GM23338 (cell line): ENCODE measurements around the gene HBB.

Experiments
- EZH2 ChIP-seq: fragments of 200-600 bp; sonication (generic); IDR thresholded peaks from one replicate; pipeline ENCODE4 v1.8.0; 2017; ENCODE audit warnings: antibody characterized with exemption, mild to moderate bottlenecking, low read depth; ENCODE audit not compliant: unreplicated experiment
- NANOG ChIP-seq: IDR thresholded peaks from 2 replicates; pipeline ENCODE4 v1.6.1; 2016; ENCODE audit warnings: antibody characterized with exemption, borderline replicate concordance
- POLR2AphosphoS5 ChIP-seq: IDR thresholded peaks from 2 replicates; pipeline ENCODE4 v1.6.1; 2016; ENCODE audit warnings: antibody characterized with exemption, low read depth
- TF ChIP-seq, protein P1 (sequence below), 2 experiments: fragments of 200-600 bp in 1 of 2; sonication (generic) in 1 of 2; conservative IDR thresholded peaks; 2 replicates each; pipeline versions ENCODE4 v1.5.1 to v1.6.1; 2016 to 2017; ENCODE audit warnings: antibody characterized with exemption in 2 of 2, low read depth in 2 of 2, mild to moderate bottlenecking in 2 of 2, moderate library complexity in 1 of 2

DNA sequence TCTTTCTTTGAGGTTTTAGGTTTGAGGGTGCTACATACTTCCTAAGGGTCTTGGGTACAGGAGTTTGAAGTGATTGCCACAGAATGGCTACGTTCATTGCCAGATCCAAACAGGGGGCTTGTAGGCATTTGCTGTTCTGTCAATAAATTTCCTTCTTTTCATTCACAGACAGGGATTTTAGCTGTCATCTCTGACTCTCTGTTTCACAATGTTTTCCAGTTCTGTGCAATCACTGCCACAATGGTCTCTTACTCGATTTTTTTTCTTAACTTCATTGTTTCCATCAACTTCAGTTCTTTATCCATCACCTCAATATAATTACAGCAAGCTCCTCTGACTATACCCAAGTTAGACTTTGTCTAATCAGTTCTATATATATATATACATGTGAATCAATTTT lies 13.6 kb upstream of the HBB start:
- TF ChIP-seq EZH2 = no peak
- TF ChIP-seq, protein P1, sequence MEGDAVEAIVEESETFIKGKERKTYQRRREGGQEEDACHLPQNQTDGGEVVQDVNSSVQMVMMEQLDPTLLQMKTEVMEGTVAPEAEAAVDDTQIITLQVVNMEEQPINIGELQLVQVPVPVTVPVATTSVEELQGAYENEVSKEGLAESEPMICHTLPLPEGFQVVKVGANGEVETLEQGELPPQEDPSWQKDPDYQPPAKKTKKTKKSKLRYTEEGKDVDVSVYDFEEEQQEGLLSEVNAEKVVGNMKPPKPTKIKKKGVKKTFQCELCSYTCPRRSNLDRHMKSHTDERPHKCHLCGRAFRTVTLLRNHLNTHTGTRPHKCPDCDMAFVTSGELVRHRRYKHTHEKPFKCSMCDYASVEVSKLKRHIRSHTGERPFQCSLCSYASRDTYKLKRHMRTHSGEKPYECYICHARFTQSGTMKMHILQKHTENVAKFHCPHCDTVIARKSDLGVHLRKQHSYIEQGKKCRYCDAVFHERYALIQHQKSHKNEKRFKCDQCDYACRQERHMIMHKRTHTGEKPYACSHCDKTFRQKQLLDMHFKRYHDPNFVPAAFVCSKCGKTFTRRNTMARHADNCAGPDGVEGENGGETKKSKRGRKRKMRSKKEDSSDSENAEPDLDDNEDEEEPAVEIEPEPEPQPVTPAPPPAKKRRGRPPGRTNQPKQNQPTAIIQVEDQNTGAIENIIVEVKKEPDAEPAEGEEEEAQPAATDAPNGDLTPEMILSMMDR (conservative IDR thresholded peaks at IDR 0.05; ENCODE audit: low read depth in 2 of 2) = no peak
- no peak for TF ChIP-seq POLR2AphosphoS5
- no peak for TF ChIP-seq NANOG
